Endothelial cell of umbilical vein (primary cell): Measurements from ENCODE around the gene SHISA9. TPM values are rescaled to one million over a fixed set of nuclear protein-coding genes. Genes with fewer than 3 reads are reported as not detected.

Source experiments
- BruUV-seq: library from RNA; stranded (reverse); fragments of 400-500 nt; replicated peaks from 2 replicates; lab custom pipeline; 2021; lab: Mats Ljungman, UMichigan
- CTCF ChIA-PET: fragments of 300-600, 350-600 bp; sonication (Branson Sonifier 250); formaldehyde crosslinking; loops from one replicate; lab custom pipeline; 2021; ENCODE audit warnings: antibody characterized with exemption, inconsistent platforms; lab: Charles Lee
- POLR2A ChIA-PET: fragments of 300-600, 350-600 bp; sonication (Branson Sonifier 250); formaldehyde crosslinking; loops from one replicate; lab custom pipeline; 2021; ENCODE audit warnings: antibody characterized with exemption, inconsistent platforms; lab: Charles Lee
- DNase-seq: peaks from one replicate; pipeline ENCODE4 v3.0.0-alpha.2; 2011; ENCODE audit warnings: low read depth, low spot score
- FAIRE-seq: peaks from 2 replicates; lab custom pipeline; 2011; peaks lifted over from hg19 to GRCh38; lab: Jason Lieb, UNC
- H2AFZ ChIP-seq: 2 replicates; pipeline ENCODE4 v1.6.0; 2012; ENCODE audit warnings: low read depth, low read length, control low read depth, inconsistent platforms
- H3K27ac ChIP-seq: 2 replicates; pipeline ENCODE4 v1.5.1; 2011; ENCODE audit warnings: low read depth, mild to moderate bottlenecking, control low read depth, low read length, moderate library complexity; ENCODE audit not compliant: insufficient read depth
- H3K27me3 ChIP-seq, 2 experiments: 2 replicates each; pipeline versions ENCODE4 v1.6.0 to v1.6.1; 2011; ENCODE audit warnings: low read length in 2 of 2, mixed read lengths in 1 of 2; ENCODE audit not compliant: control insufficient read depth in 2 of 2, insufficient read depth in 2 of 2
- H3K36me3 ChIP-seq, 2 experiments: 2 replicates in 1 of 2; 3 replicates in 1 of 2; pipeline ENCODE4 v1.5.1; 2011; ENCODE audit warnings: low read length in 2 of 2, mild to moderate bottlenecking in 1 of 2, moderate library complexity in 1 of 2; ENCODE audit not compliant: control insufficient read depth in 2 of 2, insufficient read depth in 2 of 2; ENCODE audit errors: extremely low read depth in 1 of 2
- H3K4me1 ChIP-seq: 3 replicates; pipeline ENCODE4 v1.5.1; 2011; ENCODE audit warnings: mild to moderate bottlenecking, low read length; ENCODE audit not compliant: control insufficient read depth, insufficient read depth; ENCODE audit errors: extremely low read depth
- H3K4me2 ChIP-seq: 2 replicates; pipeline ENCODE4 v1.6.1; 2011; ENCODE audit warnings: low read length, control low read depth, mixed read lengths; ENCODE audit not compliant: insufficient read depth
- H3K4me3 ChIP-seq, 3 experiments: fragments of 200-600 bp in 1 of 3; sonication (generic), shearing (Covaris generic) in 1 of 3; replicated peaks in 1 of 3; 2 replicates each; pipeline ENCODE4 v1.5.1; 2011 to 2016; ENCODE audit warnings: control low read depth in 3 of 3, low read length in 3 of 3, mild to moderate bottlenecking in 2 of 3, inconsistent platforms in 1 of 3, low read depth in 1 of 3, moderate library complexity in 1 of 3; ENCODE audit not compliant: insufficient read depth in 1 of 3
- H3K79me2 ChIP-seq: 2 replicates; pipeline ENCODE4 v1.6.0; 2012; ENCODE audit warnings: low read length, inconsistent platforms; ENCODE audit not compliant: control insufficient read depth, insufficient read depth
- H3K9ac ChIP-seq: replicated peaks from 2 replicates; pipeline ENCODE3; 2011; ENCODE audit warnings: low read length, control low read depth; ENCODE audit not compliant: insufficient read depth; ENCODE audit errors: extremely low read depth
- H3K9me1 ChIP-seq: replicated peaks from 3 replicates; pipeline ENCODE4 v1.6.0; 2011; ENCODE audit warnings: mild to moderate bottlenecking, low read length; ENCODE audit not compliant: control insufficient read depth, insufficient read depth; ENCODE audit errors: extremely low read depth
- H3K9me3 ChIP-seq: replicated peaks from 2 replicates; pipeline ENCODE4 v1.5.1; 2012; ENCODE audit warnings: low read length, inconsistent platforms; ENCODE audit not compliant: control insufficient read depth, insufficient read depth
- H4K20me1 ChIP-seq: replicated peaks from 2 replicates; pipeline ENCODE3; 2011; ENCODE audit warnings: mild to moderate bottlenecking, low read length; ENCODE audit not compliant: control insufficient read depth, insufficient read depth; ENCODE audit errors: extremely low read depth
- EZH2 ChIP-seq: IDR thresholded peaks from 2 replicates; pipeline ENCODE4 v1.6.1; 2012; ENCODE audit warnings: borderline replicate concordance, low read depth, mild to moderate bottlenecking, moderate library complexity, low read length, inconsistent platforms; ENCODE audit not compliant: severe bottlenecking
- FOS ChIP-seq: IDR thresholded peaks from 2 replicates; pipeline ENCODE4 v1.6.1; 2011; ENCODE audit warnings: mild to moderate bottlenecking, low read length, moderate library complexity, borderline replicate concordance; ENCODE audit not compliant: insufficient read depth
- GATA2 ChIP-seq: IDR thresholded peaks from 2 replicates; pipeline ENCODE4 v1.7.0; 2011; ENCODE audit warnings: low read depth, mild to moderate bottlenecking, moderate library complexity, mixed read lengths, low read length; ENCODE audit not compliant: insufficient read length, insufficient read depth
- JUN ChIP-seq: IDR thresholded peaks from 2 replicates; pipeline ENCODE4 v1.6.1; 2011; ENCODE audit warnings: borderline replicate concordance, low read depth; ENCODE audit not compliant: insufficient read length, insufficient read depth
- MYC ChIP-seq: IDR thresholded peaks from one replicate; pipeline ENCODE4 v1.6.1; 2011; ENCODE audit warnings: mild to moderate bottlenecking, low read depth, low read length
- POLR2A ChIP-seq: IDR thresholded peaks from 2 replicates; pipeline ENCODE4 v1.6.1; 2012; ENCODE audit warnings: low read depth, mild to moderate bottlenecking, control low read depth, low read length
- POLR2AphosphoS5 ChIP-seq: IDR thresholded peaks from 2 replicates; pipeline ENCODE4 v1.6.1; 2012; ENCODE audit warnings: low read depth, mild to moderate bottlenecking, control low read depth, low read length, moderate library complexity; ENCODE audit not compliant: insufficient read depth
- dilution Hi-C: fragments of 300-500 bp; cut with MboI; formaldehyde crosslinking; loops from one replicate; pipeline ENCODE4 v1.15.0; 2019; ENCODE audit warnings: low sequenced_read_pairs; ENCODE audit not compliant: extremely low pct_ligation_motif_present
- intact Hi-C: fragments of 100-400 bp; cut with micrococcal nuclease; formaldehyde crosslinking; loops from one replicate; pipeline ENCODE4 v1.10.0; 2022
- polyA plus RNA-seq, 4 experiments: library from polyadenylated mRNA; depleted of rRNA in 3 of 4; stranded (reverse) in 3 of 4; unstranded in 1 of 4; fragments of >200 nt; gene quantifications; 2 replicates each; pipeline versions ENCODE4 v1.2.1 to v1.2.3, GENCODE V29; 2011 to 2012; ENCODE audit warnings: missing spikeins in 1 of 4
- total RNA-seq: library from RNA; stranded (reverse); gene quantifications from 2 replicates; pipeline ENCODE4 v1.2.3, GENCODE V29; 2021
- TF ChIP-seq, protein P1 (sequence below): IDR thresholded peaks from 2 replicates; pipeline ENCODE4 v1.6.1; 2011; ENCODE audit not compliant: insufficient read depth, insufficient read length
- TF ChIP-seq, protein P2 (sequence below), 2 donors: IDR thresholded peaks; 1 replicate in 1 of 2; 2 replicates in 1 of 2; pipeline ENCODE4 v1.5.1; 2011; ENCODE audit warnings: low read length in 2 of 2, mild to moderate bottlenecking in 2 of 2, moderate library complexity in 2 of 2, control low read depth in 1 of 2, inconsistent platforms in 1 of 2, low read depth in 1 of 2; ENCODE audit not compliant: insufficient read depth in 1 of 2; ENCODE audit errors: extremely low read depth in 1 of 2

Gene SHISA9
- total and polyA plus RNA-seq, 2 donors (not counting 3 experiments of a cell fraction or from before 2014, with no cell fraction given) = not detected

GRCh38 chr16:12972246-12972645, 70.8 kb downstream of the SHISA9 start:
- dilution Hi-C loops = no loop called here

More at GRCh38 chr16:12972246-12972645, 70.8 kb downstream of the SHISA9 start:
- H4K20me1 ChIP-seq = no peaks in the 10 kb centered on the region
- no peaks in the 10 kb centered on the region for H3K4me1 ChIP-seq
- H3K27ac ChIP-seq = no peak overlapping the region
- no peaks in the 10 kb centered on the region for H3K27me3 ChIP-seq
- DNase-seq = no peak
- H3K4me3 ChIP-seq = no peak overlapping the region
- TF ChIP-seq EZH2 (no peak), GATA2 (no peak), FOS (no peak), POLR2A (no peak), POLR2AphosphoS5 (no peak), MYC (no peak), JUN (no peak)
- TF ChIP-seq, protein P1, sequence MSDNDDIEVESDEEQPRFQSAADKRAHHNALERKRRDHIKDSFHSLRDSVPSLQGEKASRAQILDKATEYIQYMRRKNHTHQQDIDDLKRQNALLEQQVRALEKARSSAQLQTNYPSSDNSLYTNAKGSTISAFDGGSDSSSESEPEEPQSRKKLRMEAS = no peak
- TF ChIP-seq, protein P2, sequence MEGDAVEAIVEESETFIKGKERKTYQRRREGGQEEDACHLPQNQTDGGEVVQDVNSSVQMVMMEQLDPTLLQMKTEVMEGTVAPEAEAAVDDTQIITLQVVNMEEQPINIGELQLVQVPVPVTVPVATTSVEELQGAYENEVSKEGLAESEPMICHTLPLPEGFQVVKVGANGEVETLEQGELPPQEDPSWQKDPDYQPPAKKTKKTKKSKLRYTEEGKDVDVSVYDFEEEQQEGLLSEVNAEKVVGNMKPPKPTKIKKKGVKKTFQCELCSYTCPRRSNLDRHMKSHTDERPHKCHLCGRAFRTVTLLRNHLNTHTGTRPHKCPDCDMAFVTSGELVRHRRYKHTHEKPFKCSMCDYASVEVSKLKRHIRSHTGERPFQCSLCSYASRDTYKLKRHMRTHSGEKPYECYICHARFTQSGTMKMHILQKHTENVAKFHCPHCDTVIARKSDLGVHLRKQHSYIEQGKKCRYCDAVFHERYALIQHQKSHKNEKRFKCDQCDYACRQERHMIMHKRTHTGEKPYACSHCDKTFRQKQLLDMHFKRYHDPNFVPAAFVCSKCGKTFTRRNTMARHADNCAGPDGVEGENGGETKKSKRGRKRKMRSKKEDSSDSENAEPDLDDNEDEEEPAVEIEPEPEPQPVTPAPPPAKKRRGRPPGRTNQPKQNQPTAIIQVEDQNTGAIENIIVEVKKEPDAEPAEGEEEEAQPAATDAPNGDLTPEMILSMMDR (IDR thresholded peaks at IDR 0.05; ENCODE audit: extremely low read depth in 1 of 2, insufficient read depth in 1 of 2, low read depth in 1 of 2, low read length in 2 of 2) = no peak
- H3K4me2 ChIP-seq = no peak overlapping the region
- peaks cover 2% of the 10 kb centered on the region for H3K9me3 ChIP-seq
- no peak for FAIRE-seq
- ChIA-PET CTCF (no interaction called here), POLR2A (no interaction called here)
- no peak overlapping the region for H2AFZ ChIP-seq
- no peak overlapping the region for H3K9ac ChIP-seq
- no peaks in the 10 kb centered on the region for H3K36me3 ChIP-seq
- no TSS peak for BruUV-seq
- no peaks in the 10 kb centered on the region for H3K9me1 ChIP-seq
- intact Hi-C loops = no loop called here
- no peaks in the 10 kb centered on the region for H3K79me2 ChIP-seq
